ENCODE results near the gene SPOCK2. TPM values are rescaled to one million over a fixed set of nuclear protein-coding genes. Genes with fewer than 3 reads are reported as not detected.

SPOCK2 gene
- total and polyA plus RNA-seq, 2 donors (not counting 1 experiment from before 2014, with no cell fraction given): 39.1 to 139 TPM

GRCh38 chr10:72035252-72035887 lies 53.0 kb downstream of the SPOCK2 start:
- no peaks in the 10 kb centered on the region for H3K9me3 Mint-ChIP-seq (ENCODE audit: insufficient read depth)
- H3K9me3 ChIP-seq (ENCODE audit: control extremely low read depth in 1 of 3, control insufficient read depth in 2 of 3, insufficient read depth in 1 of 3, low read length in 2 of 3): no peaks in the 10 kb centered on the region
- no peaks in the 10 kb centered on the region for H4K20me1 ChIP-seq (ENCODE audit: control insufficient read depth, insufficient read depth, low read length, poor library complexity, severe bottlenecking)
- no peak overlapping the region for H3K4me2 ChIP-seq (replicated peaks; ENCODE audit: low read depth, low read length, poor library complexity, severe bottlenecking)
- no peak for TF ChIP-seq EZH2 (IDR thresholded peaks at IDR 0.05; ENCODE audit: borderline replicate concordance, insufficient read depth, low read depth, low read length, poor library complexity, severe bottlenecking)
- no peak for TF ChIP-seq CTCF (IDR thresholded peaks at IDR 0.05)
- no peak overlapping the region for H3K27ac Mint-ChIP-seq
- no peak overlapping the region for H3K9ac ChIP-seq (ENCODE audit: low read length)
- no peak overlapping the region for H3K27ac ChIP-seq (ENCODE audit: low read length in 2 of 2)
- H3K4me1 ChIP-seq (ENCODE audit: control insufficient read depth in 2 of 2, insufficient read depth in 2 of 2, low read length in 2 of 2): no peaks in the 10 kb centered on the region
- H3K4me3 ChIP-seq (ENCODE audit: control extremely low read depth in 1 of 5, extremely low read depth in 1 of 5, insufficient read depth in 1 of 5, low read depth in 2 of 5, low read length in 4 of 5): no peak overlapping the region
- H3K27me3 Mint-ChIP-seq: peaks cover 8% of the 10 kb centered on the region
- no peak overlapping the region for H3K4me3 Mint-ChIP-seq
- POLR2A ChIA-PET: no interaction called here
- H3K36me3 ChIP-seq (replicated peaks in 1 of 2; ENCODE audit: control extremely low read depth in 1 of 2, control insufficient read depth in 1 of 2, extremely low read depth in 1 of 2, insufficient read depth in 2 of 2, low read length in 1 of 2): no peaks in the 10 kb centered on the region
- H2AFZ ChIP-seq (ENCODE audit: insufficient read depth, low read depth, low read length, poor library complexity, severe bottlenecking): no peak overlapping the region
- intact Hi-C loops (cut with micrococcal nuclease): no loop called here
- DNase-seq (no peak), ATAC-seq (ENCODE audit: low read depth) (no peak)
- H3K79me2 ChIP-seq (ENCODE audit: control insufficient read depth, insufficient read depth, low read length): no peaks in the 10 kb centered on the region
- CTCF ChIA-PET: interaction anchor here (0.9 kb wide), 1 partner anchor 14 kb away, joined by 3 read pairs; no protein-coding TSS in a partner anchor
- H3K4me1 Mint-ChIP-seq: no peaks in the 10 kb centered on the region
- peaks cover 0 to 17% (median 0%) of the 10 kb centered on the region in 4 experiments for H3K27me3 ChIP-seq (replicated peaks in 1 of 4; ENCODE audit: control extremely low read depth in 1 of 4, control insufficient read depth in 3 of 4, insufficient read depth in 4 of 4, low read length in 3 of 4)
- WGBS (ENCODE audit: insufficient coverage): 97% methylated on average over 13 of the region's 13 CpGs

DNA sequence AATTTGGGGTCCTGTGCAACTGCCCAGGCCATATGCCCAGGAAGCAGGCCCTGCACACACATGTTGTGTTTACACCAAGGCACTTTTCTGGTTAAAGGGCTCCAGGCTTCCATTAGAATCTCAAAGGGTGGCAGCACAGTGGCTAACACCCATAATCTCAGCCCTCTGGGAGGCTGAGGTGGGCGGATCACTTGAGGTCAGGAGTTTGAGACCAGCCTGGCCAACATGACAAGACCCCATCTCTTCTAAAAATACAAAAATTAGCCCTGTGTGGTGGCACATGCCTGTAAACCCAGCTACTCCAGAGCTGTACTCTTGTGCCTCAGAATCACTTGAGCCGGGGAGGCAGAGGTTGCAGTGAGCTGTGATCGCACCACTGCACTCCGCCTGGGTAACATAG lies 53.6 kb downstream of the SPOCK2 start:
- WGBS (ENCODE audit: insufficient coverage): 100% methylated on average over 2 of the region's 4 CpGs
- peaks cover 10% of the 10 kb centered on the region for H3K27me3 Mint-ChIP-seq
- TF ChIP-seq CTCF (IDR thresholded peaks at IDR 0.05): no peak
- no peak for TF ChIP-seq EZH2 (IDR thresholded peaks at IDR 0.05; ENCODE audit: borderline replicate concordance, insufficient read depth, low read depth, low read length, poor library complexity, severe bottlenecking)
- no peak overlapping the region for H3K27ac Mint-ChIP-seq
- H2AFZ ChIP-seq (ENCODE audit: insufficient read depth, low read depth, low read length, poor library complexity, severe bottlenecking): no peak overlapping the region
- DNase-seq (no peak), ATAC-seq (ENCODE audit: low read depth) (no peak)
- no peak overlapping the region for H3K9ac ChIP-seq (ENCODE audit: low read length)
- no peaks in the 10 kb centered on the region for H3K4me1 Mint-ChIP-seq
- no peaks in the 10 kb centered on the region for H3K36me3 ChIP-seq (replicated peaks in 1 of 2; ENCODE audit: control extremely low read depth in 1 of 2, control insufficient read depth in 1 of 2, extremely low read depth in 1 of 2, insufficient read depth in 2 of 2, low read length in 1 of 2)
- no peak overlapping the region for H3K4me2 ChIP-seq (replicated peaks; ENCODE audit: low read depth, low read length, poor library complexity, severe bottlenecking)
- H3K27ac ChIP-seq (ENCODE audit: low read length in 2 of 2): no peak overlapping the region
- H3K9me3 ChIP-seq (ENCODE audit: control extremely low read depth in 1 of 3, control insufficient read depth in 2 of 3, insufficient read depth in 1 of 3, low read length in 2 of 3): no peaks in the 10 kb centered on the region
- no peaks in the 10 kb centered on the region for H3K4me1 ChIP-seq (ENCODE audit: control insufficient read depth in 2 of 2, insufficient read depth in 2 of 2, low read length in 2 of 2)
- no peaks in the 10 kb centered on the region for H4K20me1 ChIP-seq (ENCODE audit: control insufficient read depth, insufficient read depth, low read length, poor library complexity, severe bottlenecking)
- H3K4me3 Mint-ChIP-seq: no peak overlapping the region
- intact Hi-C loops (cut with micrococcal nuclease): no loop called here
- peaks cover 0 to 19% (median 0%) of the 10 kb centered on the region in 4 experiments for H3K27me3 ChIP-seq (replicated peaks in 1 of 4; ENCODE audit: control extremely low read depth in 1 of 4, control insufficient read depth in 3 of 4, insufficient read depth in 4 of 4, low read length in 3 of 4)
- H3K9me3 Mint-ChIP-seq (ENCODE audit: insufficient read depth): no peaks in the 10 kb centered on the region
- H3K4me3 ChIP-seq (ENCODE audit: control extremely low read depth in 1 of 5, extremely low read depth in 1 of 5, insufficient read depth in 1 of 5, low read depth in 2 of 5, low read length in 4 of 5): no peak overlapping the region
- POLR2A ChIA-PET: no interaction called here
- CTCF ChIA-PET: interaction anchor here (0.9 kb wide), 1 partner anchor 14 kb away, joined by 3 read pairs; no protein-coding TSS in a partner anchor
- no peaks in the 10 kb centered on the region for H3K79me2 ChIP-seq (ENCODE audit: control insufficient read depth, insufficient read depth, low read length)

Data from B cell (primary cell).